RPMI8226 (cell line): Measurements from ENCODE around the gene MYH7.
"Not testable (repeated sequence)": the region's sequence is repeated elsewhere in the genome, so short reads cannot be mapped to it uniquely, and the experiment has no call there.

Experiments
- DNase-seq: peaks from one replicate; pipeline ENCODE4 v3.0.0-alpha.2; 2015

The MYH7 gene

GRCh38 chr14:23435543-23436326 lies at the start of gene MYH7:
TSS of gene MYH7 (minus strand) at chr14:23435660. CDS start at chr14:23433732, 1,928 bp downstream.
- no peak for DNase-seq

- peak; percentile 20 for DNase-seq
Measured at GRCh38 chr14:23483236-23483854, 47.9 kb upstream of the MYH7 start.

GRCh38 chr14:23482823-23483148 lies 47.3 kb upstream of the MYH7 start:
- no peak for DNase-seq

- no peak for DNase-seq
Measured at GRCh38 chr14:23481979-23482822, 46.7 kb upstream of the MYH7 start.

- peak; percentile 41 for DNase-seq
Measured at GRCh38 chr14:23481362-23481970, 46.0 kb upstream of the MYH7 start.

- DNase-seq = peak; percentile 60
Measured at GRCh38 chr14:23478109-23478759, 42.8 kb upstream of the MYH7 start.

GRCh38 chr14:23470947-23471346 lies 35.5 kb upstream of the MYH7 start:
- DNase-seq = no peak

- DNase-seq = no peak
Measured at GRCh38 chr14:23469906-23470403, 34.5 kb upstream of the MYH7 start.

- DNase-seq = peak; percentile 93
Measured at GRCh38 chr14:23469127-23469905, 33.9 kb upstream of the MYH7 start, which contains the start of gene NGDN. TSS of gene NGDN (plus strand) at chr14:23469703. CDS start at chr14:23469716, 13 bp downstream.

GRCh38 chr14:23468704-23469126 lies 33.3 kb upstream of the MYH7 start:
- no peak for DNase-seq

- DNase-seq = no peak
Measured at GRCh38 chr14:23465261-23465660, 29.8 kb upstream of the MYH7 start.

GRCh38 chr14:23464700-23465099 lies 29.2 kb upstream of the MYH7 start:
- DNase-seq = no peak

- no peak for DNase-seq
Measured at GRCh38 chr14:23460960-23461359, 25.5 kb upstream of the MYH7 start.

GRCh38 chr14:23457587-23458445 lies 22.4 kb upstream of the MYH7 start:
- DNase-seq = no peak

GRCh38 chr14:23456883-23457586 lies 21.6 kb upstream of the MYH7 start:
- DNase-seq = not testable (repeated sequence)

- DNase-seq = no peak
Measured at GRCh38 chr14:23454445-23454856, 19.0 kb upstream of the MYH7 start.

GRCh38 chr14:23452237-23452636 lies 16.8 kb upstream of the MYH7 start:
- no peak for DNase-seq

GRCh38 chr14:23450379-23450778 lies 14.9 kb upstream of the MYH7 start:
- no peak for DNase-seq

- DNase-seq = no peak
Measured at GRCh38 chr14:23449314-23449713, 13.9 kb upstream of the MYH7 start.
